ENCODE measurements around the gene EDAR. TPM values are rescaled to one million over a fixed set of nuclear protein-coding genes. Genes with fewer than 3 reads are reported as not detected.
A peak's percentile ranks its signal among the peaks of the same experiment; 100 is the strongest.

EDAR gene
- total and polyA plus RNA-seq, 10 of the 15 experiments (the other 5 are each of a cell fraction or from before 2014, with no cell fraction given) = 0.04 TPM; not detected in 9

- POLR2A ChIA-PET = no interaction called here
- no peak overlapping the region for H3K4me3 ChIP-seq
- H3K36me3 ChIP-seq (ENCODE audit: control insufficient read depth in 2 of 2, insufficient read depth in 2 of 2, low read length in 1 of 2) = no peaks in the 10 kb centered on the region
- DNase-seq (ENCODE audit: low read depth, low spot score) (no peak), FAIRE-seq (peak; percentile 13), ATAC-seq (no peak)
- H3K79me2 ChIP-seq (ENCODE audit: control insufficient read depth, insufficient read depth, low read length) = no peaks in the 10 kb centered on the region
- H2AFZ ChIP-seq (ENCODE audit: control insufficient read depth, low read depth, low read length) = no peak overlapping the region
- H3K27ac ChIP-seq (ENCODE audit: control insufficient read depth, insufficient read depth) = no peak overlapping the region
- intact Hi-C loops (cut with micrococcal nuclease; ENCODE audit: unreplicated experiment) (no loop called here), in situ Hi-C loops (cut with MboI) (no loop called here)
- no peak overlapping the region for H3K4me2 ChIP-seq (ENCODE audit: control insufficient read depth, insufficient read depth)
- SMC1A ChIA-PET (ENCODE audit: uncharacterized antibody, unreplicated experiment) = no interaction called here
- H3K27me3 ChIP-seq (replicated peaks in 1 of 2; ENCODE audit: control insufficient read depth in 2 of 2, insufficient read depth in 2 of 2, low read length in 1 of 2) = no peaks in the 10 kb centered on the region
- BruUV-seq (replicated peaks) = no TSS peak
- no peaks in the 10 kb centered on the region for H4K20me1 ChIP-seq (ENCODE audit: control insufficient read depth, insufficient read depth)
- CTCF ChIA-PET = no interaction called here
- H3K4me1 ChIP-seq (ENCODE audit: control insufficient read depth, insufficient read depth, low read length) = no peaks in the 10 kb centered on the region
- TF ChIP-seq, protein P1, sequence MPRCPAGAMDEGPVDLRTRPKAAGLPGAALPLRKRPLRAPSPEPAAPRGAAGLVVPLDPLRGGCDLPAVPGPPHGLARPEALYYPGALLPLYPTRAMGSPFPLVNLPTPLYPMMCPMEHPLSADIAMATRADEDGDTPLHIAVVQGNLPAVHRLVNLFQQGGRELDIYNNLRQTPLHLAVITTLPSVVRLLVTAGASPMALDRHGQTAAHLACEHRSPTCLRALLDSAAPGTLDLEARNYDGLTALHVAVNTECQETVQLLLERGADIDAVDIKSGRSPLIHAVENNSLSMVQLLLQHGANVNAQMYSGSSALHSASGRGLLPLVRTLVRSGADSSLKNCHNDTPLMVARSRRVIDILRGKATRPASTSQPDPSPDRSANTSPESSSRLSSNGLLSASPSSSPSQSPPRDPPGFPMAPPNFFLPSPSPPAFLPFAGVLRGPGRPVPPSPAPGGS (IDR thresholded peaks at IDR 0.05; ENCODE audit: borderline replicate concordance, insufficient read depth, low read depth, low read length, poor library complexity, severe bottlenecking) = peak; percentile 60
- TF ChIP-seq PAX8 (IDR thresholded peaks at IDR 0.05) = no peak
- whole genome bisulfite sequencing (ENCODE audit: insufficient coverage, insufficient replicate concordance, low lambda C conversion rate, missing lambda C conversion rate) = 28% methylated on average over 5 of the region's 5 CpGs
- RAD21 ChIA-PET (ENCODE audit: unreplicated experiment) = no interaction called here
- no peaks in the 10 kb centered on the region for H3K9me3 ChIP-seq (replicated peaks; ENCODE audit: control insufficient read depth, insufficient read depth, low read length)
- no peak overlapping the region for H3K9ac ChIP-seq (ENCODE audit: control insufficient read depth, insufficient read depth, low read length)
Measured at GRCh38 chr2:108937367-108938017, 51.5 kb downstream of the EDAR start.

DNA sequence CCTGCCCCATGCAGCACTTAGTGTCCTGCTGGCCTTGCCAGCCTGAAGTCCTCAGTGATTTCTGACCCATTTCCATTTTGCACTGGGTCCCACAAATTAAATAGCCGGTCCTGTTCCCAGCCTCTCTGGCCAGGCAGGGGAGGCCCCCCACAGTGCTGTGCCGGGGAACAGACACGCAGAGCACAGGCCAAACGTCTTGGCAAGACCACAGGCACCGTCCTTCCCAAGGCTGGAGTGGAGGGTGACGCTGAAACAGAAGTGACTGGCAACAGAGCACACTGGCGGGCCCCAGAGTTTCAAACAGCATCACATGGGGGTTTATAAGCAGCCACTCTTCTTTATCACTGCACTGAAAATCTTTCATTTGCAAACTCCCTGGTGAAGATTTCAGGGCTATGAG, 52.2 kb downstream of the EDAR start:
- Histone ChIP-seq H4K20me1 (ENCODE audit: control insufficient read depth, insufficient read depth) (no peaks in the 10 kb centered on the region), H3K36me3 (ENCODE audit: control insufficient read depth in 2 of 2, insufficient read depth in 2 of 2, low read length in 1 of 2) (no peaks in the 10 kb centered on the region), H3K9me3 (replicated peaks; ENCODE audit: control insufficient read depth, insufficient read depth, low read length) (no peaks in the 10 kb centered on the region), H3K4me1 (ENCODE audit: control insufficient read depth, insufficient read depth, low read length) (no peaks in the 10 kb centered on the region), H3K9ac (ENCODE audit: control insufficient read depth, insufficient read depth, low read length) (no peak overlapping the region), H3K27ac (ENCODE audit: control insufficient read depth, insufficient read depth) (no peak overlapping the region), H3K27me3 (replicated peaks in 1 of 2; ENCODE audit: control insufficient read depth in 2 of 2, insufficient read depth in 2 of 2, low read length in 1 of 2) (no peaks in the 10 kb centered on the region), H2AFZ (ENCODE audit: control insufficient read depth, low read depth, low read length) (no peak overlapping the region), H3K4me3 (no peak overlapping the region), H3K79me2 (ENCODE audit: control insufficient read depth, insufficient read depth, low read length) (no peaks in the 10 kb centered on the region), H3K4me2 (ENCODE audit: control insufficient read depth, insufficient read depth) (no peak overlapping the region)
- in situ Hi-C loops (cut with MboI) (no loop called here), intact Hi-C loops (cut with micrococcal nuclease; ENCODE audit: unreplicated experiment) (no loop called here)
- DNase-seq (ENCODE audit: low read depth, low spot score) (no peak), FAIRE-seq (no peak), ATAC-seq (no peak)
- POLR2A ChIA-PET = no interaction called here
- SMC1A ChIA-PET (ENCODE audit: uncharacterized antibody, unreplicated experiment) = no interaction called here
- no TSS peak for BruUV-seq (replicated peaks)
- CTCF ChIA-PET = no interaction called here
- RAD21 ChIA-PET (ENCODE audit: unreplicated experiment) = no interaction called here
- 11% methylated on average over 7 of the region's 7 CpGs for WGBS (ENCODE audit: insufficient coverage, insufficient replicate concordance, low lambda C conversion rate, missing lambda C conversion rate)
- TF ChIP-seq NFXL1 (IDR thresholded peaks at IDR 0.05; ENCODE audit: borderline replicate concordance) (no peak), CREM (IDR thresholded peaks at IDR 0.05; ENCODE audit: low read depth) (no peak), KAT2A (conservative IDR thresholded peaks at IDR 0.05; ENCODE audit: control insufficient read depth, low read depth, low read length) (no peak), IRF4 (IDR thresholded peaks at IDR 0.05; ENCODE audit: low read depth, low read length) (no peak), YBX1 (IDR thresholded peaks at IDR 0.05) (no peak), CEBPB (IDR thresholded peaks at IDR 0.05; ENCODE audit: borderline replicate concordance in 1 of 2, low read depth in 2 of 2, low read length in 2 of 2) (no peak), NFIC (IDR thresholded peaks at IDR 0.05; ENCODE audit: low read depth, low read length) (no peak), JUND (IDR thresholded peaks at IDR 0.05; ENCODE audit: low read depth, low read length) (no peak), GATAD2B (conservative IDR thresholded peaks at IDR 0.05; ENCODE audit: low read depth) (no peak), ELK1 (IDR thresholded peaks at IDR 0.05; ENCODE audit: low read depth, low read length) (no peak)
- TF ChIP-seq, protein P2, sequence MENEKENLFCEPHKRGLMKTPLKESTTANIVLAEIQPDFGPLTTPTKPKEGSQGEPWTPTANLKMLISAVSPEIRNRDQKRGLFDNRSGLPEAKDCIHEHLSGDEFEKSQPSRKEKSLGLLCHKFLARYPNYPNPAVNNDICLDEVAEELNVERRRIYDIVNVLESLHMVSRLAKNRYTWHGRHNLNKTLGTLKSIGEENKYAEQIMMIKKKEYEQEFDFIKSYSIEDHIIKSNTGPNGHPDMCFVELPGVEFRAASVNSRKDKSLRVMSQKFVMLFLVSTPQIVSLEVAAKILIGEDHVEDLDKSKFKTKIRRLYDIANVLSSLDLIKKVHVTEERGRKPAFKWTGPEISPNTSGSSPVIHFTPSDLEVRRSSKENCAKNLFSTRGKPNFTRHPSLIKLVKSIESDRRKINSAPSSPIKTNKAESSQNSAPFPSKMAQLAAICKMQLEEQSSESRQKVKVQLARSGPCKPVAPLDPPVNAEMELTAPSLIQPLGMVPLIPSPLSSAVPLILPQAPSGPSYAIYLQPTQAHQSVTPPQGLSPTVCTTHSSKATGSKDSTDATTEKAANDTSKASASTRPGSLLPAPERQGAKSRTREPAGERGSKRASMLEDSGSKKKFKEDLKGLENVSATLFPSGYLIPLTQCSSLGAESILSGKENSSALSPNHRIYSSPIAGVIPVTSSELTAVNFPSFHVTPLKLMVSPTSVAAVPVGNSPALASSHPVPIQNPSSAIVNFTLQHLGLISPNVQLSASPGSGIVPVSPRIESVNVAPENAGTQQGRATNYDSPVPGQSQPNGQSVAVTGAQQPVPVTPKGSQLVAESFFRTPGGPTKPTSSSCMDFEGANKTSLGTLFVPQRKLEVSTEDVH (IDR thresholded peaks at IDR 0.05; ENCODE audit: low read depth, partially characterized antibody) = no peak
